HG02852 (cell line): Measurements from ENCODE around the gene CNR1.

ENCODE experiments used
- ATAC-seq: cut with Tn5 transposase; IDR thresholded peaks from one replicate; pipeline ENCODE4 v1.9.1; 2021; ENCODE audit warnings: mild to moderate bottlenecking, moderate library complexity; ENCODE audit not compliant: unreplicated experiment

CNR1 gene

GRCh38 chr6:88144637-88145297, 21.4 kb downstream of the CNR1 start:
- ATAC-seq: peak; percentile 6

GRCh38 chr6:88143421-88144157, 22.6 kb downstream of the CNR1 start:
- ATAC-seq: no peak

- no peak for ATAC-seq
Observed at GRCh38 chr6:88142297-88142668, 23.9 kb downstream of the CNR1 start.

GRCh38 chr6:88141561-88142296, 24.4 kb downstream of the CNR1 start:
- ATAC-seq: peak; percentile 94

- ATAC-seq: no peak
Observed at GRCh38 chr6:88137915-88138314, 28.2 kb downstream of the CNR1 start.

GRCh38 chr6:88135578-88136114, 30.5 kb downstream of the CNR1 start:
- ATAC-seq: peak; percentile 75

GRCh38 chr6:88134575-88134974, 31.6 kb downstream of the CNR1 start:
- ATAC-seq: no peak

GRCh38 chr6:88133718-88134117, 32.4 kb downstream of the CNR1 start:
- ATAC-seq: no peak

GRCh38 chr6:88124925-88125557, 41.1 kb downstream of the CNR1 start:
- ATAC-seq: no peak

- ATAC-seq: no peak
Observed at GRCh38 chr6:88120635-88121034, 45.5 kb downstream of the CNR1 start.

GRCh38 chr6:88119769-88120168, 46.4 kb downstream of the CNR1 start:
- ATAC-seq: no peak

GRCh38 chr6:88116276-88116675, 49.9 kb downstream of the CNR1 start:
- no peak for ATAC-seq

- no peak for ATAC-seq
Observed at GRCh38 chr6:88115307-88115706, 50.8 kb downstream of the CNR1 start.

GRCh38 chr6:88114838-88115237, 51.3 kb downstream of the CNR1 start:
- peak; percentile 45 for ATAC-seq

GRCh38 chr6:88111991-88112390, 54.2 kb downstream of the CNR1 start:
- ATAC-seq: no peak

- no peak for ATAC-seq
Observed at GRCh38 chr6:88107241-88107640, 58.9 kb downstream of the CNR1 start.

- no peak for ATAC-seq
Observed at GRCh38 chr6:88105741-88106340, 60.3 kb downstream of the CNR1 start.
